ENCODE results near the gene HSP90AB1.

HSP90AB1 gene

DNA sequence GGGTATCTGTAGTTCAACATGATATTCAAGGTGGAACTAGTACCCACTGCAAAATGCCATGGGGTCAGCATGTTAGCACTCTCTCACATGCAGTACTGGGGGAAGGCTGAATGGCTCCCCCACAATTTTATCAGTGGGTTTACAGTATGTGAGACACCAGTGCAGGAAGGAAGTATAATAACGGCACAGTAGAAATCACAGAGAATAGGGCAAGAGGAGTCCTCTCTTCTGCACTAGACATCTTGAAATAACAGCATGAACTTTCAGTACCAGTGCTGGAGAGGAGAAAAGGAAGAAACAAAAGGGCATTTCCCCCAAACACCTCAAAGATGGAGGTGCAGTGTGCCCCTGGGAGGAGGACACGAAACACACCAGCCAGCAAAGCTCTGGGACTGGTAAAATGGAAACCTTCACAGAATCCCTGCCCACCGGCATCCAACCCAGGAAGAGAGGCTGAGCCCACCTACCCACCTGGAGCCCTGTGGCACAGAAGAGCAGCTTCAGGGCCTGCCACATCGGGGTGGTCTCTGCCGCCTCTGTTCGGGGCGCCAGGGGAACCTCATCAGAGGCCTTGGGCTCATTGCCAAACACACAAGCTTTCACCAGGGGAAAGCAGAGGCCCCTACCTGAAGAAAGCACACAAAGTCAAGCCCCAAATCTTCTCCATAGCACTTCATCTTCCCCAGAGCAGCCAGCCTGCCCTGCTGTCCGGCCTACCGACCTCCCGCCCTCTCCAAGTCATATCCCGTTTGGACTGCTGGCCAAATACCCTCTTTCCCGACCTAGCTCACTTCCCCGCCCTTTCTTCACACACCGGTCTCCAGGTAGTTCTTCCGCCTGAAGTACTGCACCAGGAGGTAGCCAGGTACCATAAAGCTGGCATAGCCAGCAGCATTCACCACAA is 9.2 kb downstream of the HSP90AB1 start:
- no peak for DNase-seq (ENCODE audit: low read depth)

DNA sequence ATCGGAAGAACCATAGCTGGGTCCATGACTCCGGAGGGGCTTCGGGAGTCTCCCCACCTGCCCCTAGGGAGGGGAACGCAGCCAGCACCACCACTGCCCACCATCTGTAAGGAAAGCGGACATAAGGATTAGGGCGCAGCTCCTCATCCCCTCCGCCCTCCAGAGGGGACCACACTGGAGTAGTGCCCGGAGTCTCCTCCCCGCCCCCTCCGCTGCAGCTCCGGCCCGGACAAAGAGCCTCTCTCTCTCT is 9.8 kb downstream of the HSP90AB1 start:
- no peak for DNase-seq (ENCODE audit: low read depth)

DNA sequence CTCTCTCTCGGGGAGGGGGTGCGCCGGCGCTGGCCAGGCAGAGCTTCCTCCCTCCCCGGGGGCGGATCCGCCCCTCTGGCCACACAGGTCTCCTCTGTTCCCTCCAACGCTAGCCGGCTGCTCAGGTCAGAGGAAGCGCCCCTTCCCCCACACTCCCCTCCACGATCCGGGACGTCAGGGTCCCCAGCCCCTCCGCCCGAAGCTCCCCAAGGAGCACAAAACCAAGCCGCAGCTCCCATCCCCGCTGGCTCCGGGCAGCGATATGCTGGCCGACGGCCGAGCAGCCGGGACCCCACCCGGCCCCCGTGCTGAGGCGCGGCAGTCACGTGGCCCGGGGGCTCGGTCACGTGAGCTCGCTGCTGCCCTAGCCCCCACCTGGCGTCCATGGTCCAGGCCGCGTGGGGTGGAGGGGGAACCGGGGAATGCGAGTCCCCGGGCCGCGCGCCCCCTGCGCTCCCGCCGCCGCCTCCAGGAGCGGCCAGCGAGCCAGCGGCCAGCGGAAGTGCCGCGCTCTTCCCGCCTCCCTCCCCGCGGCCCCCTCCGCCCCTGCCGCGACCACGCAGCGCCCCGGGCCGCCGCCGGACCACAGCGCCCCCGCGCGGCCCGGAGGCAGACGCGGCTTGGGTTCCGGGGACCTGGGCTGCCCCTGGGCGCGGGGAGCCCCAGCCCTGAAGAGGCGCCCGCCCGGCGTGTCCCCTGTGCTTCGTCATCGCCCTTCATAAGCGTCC is 10.3 kb downstream of the HSP90AB1 start, which contains the start of gene SLC35B2:
SLC35B2 (minus strand) TSS at position 504 of the 728 bp plus-strand sequence; CDS start at position 386, 118 bp downstream.
- no peak for DNase-seq (ENCODE audit: low read depth)

DNA sequence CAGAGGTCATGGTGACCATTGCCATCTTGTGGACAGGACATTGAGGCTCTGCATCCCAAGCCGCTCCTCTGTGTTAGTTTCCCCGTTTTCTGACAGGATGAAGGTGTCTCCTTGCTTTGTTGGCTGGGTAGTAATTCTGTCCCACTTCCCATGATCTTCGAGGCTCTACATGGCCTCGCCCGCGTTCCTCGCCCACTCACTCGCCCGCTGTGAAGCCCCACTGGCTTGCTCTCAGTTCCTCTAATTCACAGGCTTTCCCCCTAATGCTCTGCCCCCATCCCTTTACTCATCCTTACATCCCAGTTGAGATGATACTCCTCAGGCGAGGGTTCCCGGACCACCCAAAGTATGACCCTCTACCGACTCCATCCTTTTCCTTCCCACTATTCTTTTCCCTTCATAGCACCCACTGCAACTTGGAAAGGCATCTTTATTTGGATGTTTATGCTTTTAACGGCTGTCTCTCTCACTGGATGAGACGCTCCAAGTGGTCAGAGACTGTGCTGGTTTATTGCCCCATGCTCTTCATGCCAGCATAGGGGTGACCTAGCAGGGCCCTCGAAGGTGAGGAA is 10.9 kb downstream of the HSP90AB1 start:
- no peak for DNase-seq (ENCODE audit: low read depth)

DNA sequence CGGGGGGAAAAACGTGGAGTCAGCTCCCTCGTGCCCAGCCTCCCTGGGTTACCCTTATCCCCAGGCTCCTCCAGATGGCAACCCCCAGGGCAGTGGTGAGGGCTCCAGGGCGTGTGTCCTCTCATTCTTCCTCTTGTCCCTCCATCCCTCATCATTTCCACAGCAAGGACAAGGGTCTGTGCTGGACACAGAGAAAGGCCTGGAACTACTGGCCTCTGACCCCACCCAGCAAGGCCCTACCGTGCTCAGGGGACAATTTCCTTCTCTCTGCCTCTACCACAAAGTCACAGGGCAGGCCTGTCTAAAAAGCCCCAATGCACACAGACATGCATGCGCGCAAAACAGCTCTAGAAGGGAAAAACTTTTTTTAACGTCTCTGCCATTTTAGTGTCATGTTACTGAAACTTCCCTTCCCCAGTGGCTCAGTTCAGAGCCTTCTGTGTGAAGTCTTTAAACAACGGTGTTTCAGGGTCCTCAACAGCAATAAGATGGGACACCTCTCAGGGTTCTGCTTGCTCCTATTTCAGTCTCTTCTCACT is 11.5 kb downstream of the HSP90AB1 start:
- no peak for DNase-seq (ENCODE audit: low read depth)

DNA sequence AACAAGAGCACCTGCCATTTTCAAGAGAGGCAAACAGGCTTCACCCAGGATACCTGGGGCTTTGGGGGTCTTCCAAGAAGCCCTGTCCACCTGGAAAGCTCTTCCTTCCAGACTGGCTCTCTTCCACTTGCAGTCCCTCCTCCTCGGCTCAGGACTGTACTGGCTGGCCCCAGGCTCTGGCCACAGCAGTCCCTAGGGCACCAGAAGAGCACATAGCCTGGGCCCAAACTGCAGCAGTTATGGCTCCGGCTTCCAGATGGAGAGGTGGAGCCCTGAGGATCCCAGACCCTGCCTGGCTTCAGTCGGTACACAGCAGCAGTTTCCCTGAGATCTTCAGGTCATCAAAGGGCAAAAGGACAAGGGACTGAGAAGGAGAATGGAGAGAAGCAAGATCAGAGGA is 12.0 kb downstream of the HSP90AB1 start:
- no peak for DNase-seq (ENCODE audit: low read depth)

DNA sequence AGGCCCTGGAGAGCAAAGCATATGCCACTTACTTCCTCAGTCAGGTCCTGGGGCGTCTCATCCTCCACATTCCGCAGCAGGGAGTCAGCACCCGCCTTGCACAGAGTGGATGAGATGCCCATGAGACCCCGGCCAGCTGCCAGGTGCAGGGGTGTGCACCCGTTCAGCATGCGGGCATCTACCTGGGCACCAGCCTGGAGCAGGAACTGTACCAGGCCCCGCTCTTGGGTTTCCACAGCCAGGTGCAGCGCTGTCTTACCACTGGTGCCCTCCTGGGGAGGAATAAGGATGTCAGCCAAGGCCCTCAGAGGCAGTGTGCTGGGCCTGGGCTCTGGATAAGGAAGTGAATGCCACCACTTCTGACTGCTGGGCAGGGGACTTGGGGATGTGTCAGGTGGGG is 13.1 kb downstream of the HSP90AB1 start:
- DNase-seq (ENCODE audit: low read depth) = no peak

DNA sequence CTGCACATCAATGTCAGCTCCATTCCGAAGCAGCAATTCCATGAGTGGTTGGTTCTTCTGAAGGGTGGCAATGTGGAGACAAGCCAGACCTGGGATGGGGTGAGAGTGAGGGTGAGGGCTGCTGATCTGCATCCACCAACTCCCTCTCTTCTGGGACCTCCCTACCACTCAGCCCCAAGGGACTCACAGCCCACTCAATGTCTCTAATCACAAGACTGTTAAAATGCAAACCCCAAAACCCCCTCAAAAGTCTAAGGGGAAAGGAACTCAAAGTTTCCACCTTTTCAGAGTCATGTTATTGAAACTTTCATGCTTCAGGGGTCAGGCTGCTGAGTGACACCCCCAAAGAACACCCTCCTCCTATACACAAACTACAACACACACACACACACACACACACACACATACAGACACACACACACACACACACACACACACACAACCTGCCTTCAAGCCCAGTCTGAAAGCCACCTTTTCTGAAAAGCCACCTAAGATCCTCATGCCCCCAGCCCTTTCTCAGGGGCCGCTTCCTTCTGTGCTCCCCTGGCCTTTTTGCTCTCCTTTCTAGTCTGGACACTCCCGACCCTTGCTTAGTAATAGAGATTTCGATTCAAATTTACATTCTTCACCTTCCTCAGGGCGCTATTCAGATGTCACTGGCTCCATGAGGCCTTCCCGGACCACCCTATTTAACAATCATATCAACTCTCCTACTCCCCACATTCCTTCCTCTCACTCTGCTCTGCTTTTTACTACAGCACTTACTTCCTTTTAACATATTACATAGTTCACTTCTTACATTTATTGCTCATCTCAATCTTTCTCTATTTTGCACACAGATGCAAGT is 13.8 kb downstream of the HSP90AB1 start:
- no peak for DNase-seq (ENCODE audit: low read depth)

DNA sequence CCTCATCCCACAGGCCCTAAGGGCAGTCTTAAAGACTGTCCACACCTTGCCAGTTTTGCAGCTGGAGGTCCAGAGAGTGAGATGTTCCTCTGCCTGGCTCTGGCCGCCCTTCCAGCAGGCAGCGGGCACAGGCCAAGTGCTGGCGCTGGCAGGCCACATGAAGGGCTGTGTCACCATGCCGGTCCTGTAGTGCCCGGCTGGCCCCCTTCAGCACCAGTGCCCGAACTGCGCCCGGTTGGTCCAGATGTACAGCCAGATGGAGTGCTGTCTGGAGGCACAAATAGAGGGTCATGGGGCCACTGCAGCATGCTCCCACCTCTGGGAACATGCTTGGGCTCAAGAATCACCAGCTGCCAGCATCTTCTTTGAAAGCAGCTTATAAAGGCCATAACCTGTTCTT is 14.7 kb downstream of the HSP90AB1 start:
- DNase-seq (ENCODE audit: low read depth) = no peak

DNA sequence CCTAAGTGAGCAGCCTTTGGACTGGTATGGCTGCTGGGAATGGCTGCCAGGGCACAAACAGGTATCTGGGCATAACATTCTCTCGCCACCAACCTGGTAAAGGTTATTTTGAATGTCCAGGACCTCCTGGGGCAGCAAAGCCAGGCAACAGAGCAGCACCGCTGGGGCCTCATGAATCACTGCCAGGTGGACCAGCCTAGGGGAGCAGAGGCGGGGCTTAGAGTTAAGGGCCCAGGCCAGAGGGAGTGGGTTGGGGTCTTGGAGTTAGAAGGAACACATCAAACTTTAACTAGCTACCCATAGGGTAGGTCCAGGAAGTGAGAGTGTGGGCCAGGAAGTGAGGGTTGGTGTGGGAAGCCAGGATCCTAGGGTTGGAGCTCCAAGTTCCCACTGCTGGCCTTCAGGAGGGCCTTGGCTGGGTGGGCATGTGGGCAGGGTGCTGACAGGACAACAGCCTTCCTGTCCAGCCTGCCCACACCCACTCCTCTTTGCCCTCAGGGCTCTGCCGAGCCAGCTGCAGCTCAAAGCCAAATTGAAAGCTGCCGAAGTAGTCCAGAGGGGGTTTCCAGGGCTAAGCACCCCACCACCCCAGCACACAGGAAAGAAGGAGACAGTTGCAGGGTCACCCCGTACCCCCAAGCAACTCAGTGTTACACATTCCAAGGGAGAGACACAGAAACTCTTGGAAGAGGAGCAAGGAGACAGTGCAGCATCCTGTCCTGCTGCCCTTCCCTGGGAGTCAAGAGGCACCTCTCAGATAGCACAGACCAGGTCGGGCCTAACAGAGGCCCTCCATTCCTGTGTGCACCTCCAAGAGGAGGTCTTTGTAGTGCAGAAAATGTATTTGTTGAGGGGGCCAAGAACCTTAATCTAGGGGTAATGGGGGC is 15.8 kb downstream of the HSP90AB1 start:
- DNase-seq (ENCODE audit: low read depth) = no peak

DNA sequence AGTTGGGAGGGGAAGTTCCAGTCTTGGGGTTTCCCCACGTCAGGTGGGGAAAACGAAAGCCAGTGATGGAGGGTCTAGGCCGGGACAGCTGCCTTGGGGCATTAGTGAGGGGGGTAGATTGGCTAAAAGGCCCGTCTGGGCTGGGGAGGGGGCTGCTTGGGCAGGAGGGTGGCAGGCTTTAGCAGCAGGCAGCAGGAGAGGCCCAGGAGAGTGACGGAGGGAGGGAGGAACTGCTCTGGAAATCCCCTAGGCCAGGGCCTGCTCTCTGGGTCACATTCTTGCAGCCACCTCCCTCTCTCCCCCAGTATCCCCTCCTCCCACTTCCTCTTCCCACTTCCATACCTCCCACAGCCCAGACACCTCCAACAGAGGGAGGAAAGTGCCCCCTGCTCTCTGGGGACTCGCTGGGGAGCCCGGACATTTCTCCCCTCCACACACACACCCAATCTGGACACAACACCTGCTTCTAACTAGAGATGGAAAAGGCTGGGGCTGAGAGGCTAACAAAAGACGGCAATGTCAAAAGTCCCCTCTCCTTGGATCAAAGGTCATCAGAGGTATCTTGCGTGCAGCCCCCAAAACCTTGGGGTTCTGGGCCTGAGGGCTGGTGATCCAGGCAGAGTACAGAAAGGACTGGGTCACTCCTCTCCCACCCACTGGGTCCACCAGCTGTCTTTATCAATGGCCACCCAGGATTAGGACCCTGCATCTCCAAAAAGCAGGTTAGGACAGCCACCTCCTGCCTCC is 16.6 kb downstream of the HSP90AB1 start:
- no peak for DNase-seq (ENCODE audit: low read depth)

DNA sequence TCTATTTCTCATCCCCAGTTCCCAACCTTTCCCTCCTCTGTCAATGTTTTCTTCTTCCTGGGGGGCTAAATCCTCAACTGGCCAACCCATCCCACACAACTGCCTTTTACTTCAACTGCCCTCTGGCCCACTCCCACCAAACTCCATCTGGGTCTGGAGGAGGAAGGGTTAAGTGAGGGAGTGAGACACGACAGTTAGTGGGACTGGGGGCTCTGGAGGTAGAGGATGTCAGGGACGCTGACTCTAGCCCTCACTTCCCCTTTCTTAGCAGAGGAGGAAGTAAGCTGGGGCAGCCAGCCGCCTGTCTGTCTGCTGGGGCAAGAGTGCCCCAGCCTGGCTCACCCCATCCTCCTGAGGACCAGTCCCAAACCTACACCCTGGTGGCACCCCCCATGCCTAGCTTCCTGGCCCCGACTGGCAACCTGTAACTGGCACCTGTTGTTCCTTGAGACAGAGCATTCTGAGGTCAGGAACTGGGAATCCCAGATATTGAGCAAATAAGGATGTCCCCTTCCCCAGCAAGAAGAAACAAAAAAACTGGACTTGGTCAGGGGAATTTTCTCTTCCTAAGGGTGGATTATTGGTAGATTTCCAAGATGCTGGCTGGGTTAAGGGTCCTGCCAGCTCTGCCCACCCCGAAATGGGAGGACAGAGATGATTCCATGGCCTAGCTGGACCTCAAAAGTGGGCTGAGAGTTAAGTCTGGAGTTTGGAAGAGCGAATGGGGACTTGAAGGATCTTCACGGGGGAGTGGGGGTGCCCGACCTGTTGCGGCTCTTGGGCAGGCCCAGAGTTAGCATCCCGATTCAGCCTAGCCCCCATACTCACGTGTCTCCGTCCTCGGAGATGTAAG is 17.5 kb downstream of the HSP90AB1 start:
- no peak for DNase-seq (ENCODE audit: low read depth)

DNA sequence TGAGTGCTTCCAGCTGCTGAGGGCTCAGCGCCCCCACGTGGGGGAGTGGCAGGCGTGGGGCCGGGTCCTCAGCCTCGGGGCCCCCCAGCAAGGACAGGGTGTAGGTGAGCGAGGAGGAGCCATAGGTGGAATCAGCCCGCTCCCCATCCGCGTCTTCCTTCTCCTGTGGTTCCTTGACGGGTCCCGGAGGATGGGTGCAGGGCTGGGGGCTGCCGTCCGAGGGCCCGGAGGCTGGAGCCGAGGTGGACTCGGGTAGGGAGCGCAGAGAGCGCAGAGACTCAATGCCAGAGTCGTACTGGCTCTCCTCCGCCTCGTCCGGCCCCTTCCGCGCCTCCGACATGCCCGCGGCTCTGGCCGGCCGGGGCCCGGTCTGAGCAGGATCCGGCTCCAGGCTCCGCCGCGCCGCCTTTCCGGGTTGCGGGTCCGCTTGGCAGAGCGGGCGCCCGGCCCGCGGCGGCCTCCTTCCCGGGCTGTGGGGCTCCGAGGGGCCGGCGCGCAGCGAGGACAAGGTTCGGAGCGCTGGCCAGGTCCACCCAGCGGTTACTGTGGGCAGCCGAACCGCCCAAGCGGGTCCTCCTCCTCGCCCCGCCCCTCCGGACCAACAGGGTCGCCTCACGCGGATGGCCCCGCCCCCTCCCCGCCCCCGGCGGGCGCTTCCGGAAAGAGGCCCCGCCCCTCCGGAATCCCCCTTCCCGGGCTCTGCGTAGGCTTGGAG is 18.3 kb downstream of the HSP90AB1 start, which contains the start of gene NFKBIE:
NFKBIE (minus strand) TSS at position 545 of the 715 bp plus-strand sequence; CDS start at position 340, 205 bp downstream.
- no peak for DNase-seq (ENCODE audit: low read depth)

DNA sequence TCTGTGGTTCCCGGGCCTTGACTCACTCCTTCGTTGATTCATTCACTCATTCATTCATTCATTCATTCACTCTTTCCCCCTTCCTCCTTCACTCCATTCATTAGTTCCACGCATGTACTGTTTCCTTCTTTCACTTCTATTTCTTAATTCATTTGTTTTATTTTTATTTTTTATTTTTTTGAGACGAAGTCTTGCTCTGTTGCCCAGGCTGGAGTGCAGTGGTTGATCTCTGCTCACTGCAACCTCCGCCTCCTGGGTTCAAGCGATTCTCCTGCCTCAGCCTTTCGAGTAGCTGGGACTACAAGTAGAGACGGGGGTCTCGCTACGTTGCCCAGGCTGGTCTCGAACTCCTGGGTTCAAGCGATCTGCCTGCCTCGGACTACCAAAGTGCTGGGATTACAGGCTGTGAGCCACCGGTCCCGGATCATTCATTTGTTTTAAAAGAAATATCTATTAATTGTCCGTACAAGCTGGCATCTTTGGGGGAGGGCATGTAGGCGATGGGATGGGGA is 18.9 kb downstream of the HSP90AB1 start:
- DNase-seq (ENCODE audit: low read depth) = no peak

DNA sequence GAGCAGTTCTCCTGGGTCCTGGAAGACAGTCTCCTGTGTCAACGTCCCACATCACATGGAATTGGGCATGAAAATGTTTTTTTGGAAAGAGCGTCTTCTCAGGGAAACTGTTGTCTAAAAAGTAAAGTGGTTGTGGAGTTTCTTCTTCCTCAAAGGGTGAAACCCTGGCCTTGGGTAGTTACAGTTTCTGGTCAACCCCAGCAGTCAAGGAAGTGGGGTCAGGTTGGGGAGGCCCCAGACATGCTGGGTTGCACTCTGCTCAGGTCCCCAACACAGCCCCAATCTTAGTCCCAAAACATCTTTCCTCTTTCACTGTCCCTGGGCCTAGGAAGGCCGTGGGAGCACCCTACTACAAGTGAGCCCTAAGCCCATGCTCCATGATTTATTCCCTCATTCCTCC is 19.4 kb downstream of the HSP90AB1 start:
- no peak for DNase-seq (ENCODE audit: low read depth)

DNA sequence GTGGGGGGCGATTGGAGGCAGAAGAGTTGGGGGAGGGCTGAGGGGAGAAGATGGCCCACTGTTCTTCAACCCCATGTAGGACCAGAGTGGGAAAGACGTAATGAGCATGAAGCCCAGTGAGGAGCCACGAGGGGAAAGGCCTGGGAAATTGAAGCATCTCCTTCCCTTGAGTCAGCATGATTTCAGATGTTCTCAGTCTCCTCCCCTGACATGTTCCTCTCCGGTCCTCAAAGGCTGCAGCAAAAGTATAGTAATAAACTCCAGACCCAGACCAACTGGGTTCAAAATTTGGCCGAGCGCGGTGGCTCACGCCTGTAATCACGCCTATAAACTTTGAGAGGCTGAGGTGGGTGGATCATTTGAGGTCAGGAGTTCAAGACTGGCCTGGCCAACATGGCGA is 20.4 kb downstream of the HSP90AB1 start:
- no peak for DNase-seq (ENCODE audit: low read depth)

DNA sequence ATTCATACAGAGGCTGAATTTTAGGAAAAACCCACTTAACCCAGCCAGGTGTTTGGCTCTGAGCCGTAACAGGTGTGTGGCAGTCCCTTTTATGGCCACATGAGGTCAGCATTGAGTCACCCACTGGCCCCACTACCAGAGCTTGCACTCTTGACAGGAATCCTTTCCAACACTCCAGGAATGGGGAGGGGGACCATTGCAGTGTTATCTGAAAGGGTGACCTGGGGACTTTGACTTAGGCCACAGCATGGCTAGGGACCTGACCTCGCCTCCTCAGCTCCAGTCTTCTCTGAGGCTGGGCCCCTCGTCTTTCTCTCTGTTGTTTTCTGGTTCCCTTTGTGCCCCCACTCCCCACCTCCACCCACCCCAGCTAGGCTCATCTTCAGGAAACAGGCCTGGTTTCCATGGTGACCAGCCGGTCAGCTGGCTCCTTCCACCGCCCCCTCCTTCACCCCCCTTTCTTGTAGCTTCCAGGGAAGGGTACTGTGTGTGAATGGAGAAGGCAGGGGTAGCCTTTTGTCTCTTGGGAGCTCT is 21.3 kb downstream of the HSP90AB1 start:
- no peak for DNase-seq (ENCODE audit: low read depth)

Data from CMK (cell line).